ENCODE results near the gene IGFBP7. TPM values are rescaled to one million over a fixed set of nuclear protein-coding genes. Genes with fewer than 3 reads are reported as not detected.

IGFBP7 gene
- total RNA-seq, 2 donors from 2014 or later, result 58.5 to 89.5 TPM

GRCh38 chr4:57131849-57132742, 21.9 kb upstream of the IGFBP7 start:
- no peak for DNase-seq
- TF ChIP-seq, protein P1, sequence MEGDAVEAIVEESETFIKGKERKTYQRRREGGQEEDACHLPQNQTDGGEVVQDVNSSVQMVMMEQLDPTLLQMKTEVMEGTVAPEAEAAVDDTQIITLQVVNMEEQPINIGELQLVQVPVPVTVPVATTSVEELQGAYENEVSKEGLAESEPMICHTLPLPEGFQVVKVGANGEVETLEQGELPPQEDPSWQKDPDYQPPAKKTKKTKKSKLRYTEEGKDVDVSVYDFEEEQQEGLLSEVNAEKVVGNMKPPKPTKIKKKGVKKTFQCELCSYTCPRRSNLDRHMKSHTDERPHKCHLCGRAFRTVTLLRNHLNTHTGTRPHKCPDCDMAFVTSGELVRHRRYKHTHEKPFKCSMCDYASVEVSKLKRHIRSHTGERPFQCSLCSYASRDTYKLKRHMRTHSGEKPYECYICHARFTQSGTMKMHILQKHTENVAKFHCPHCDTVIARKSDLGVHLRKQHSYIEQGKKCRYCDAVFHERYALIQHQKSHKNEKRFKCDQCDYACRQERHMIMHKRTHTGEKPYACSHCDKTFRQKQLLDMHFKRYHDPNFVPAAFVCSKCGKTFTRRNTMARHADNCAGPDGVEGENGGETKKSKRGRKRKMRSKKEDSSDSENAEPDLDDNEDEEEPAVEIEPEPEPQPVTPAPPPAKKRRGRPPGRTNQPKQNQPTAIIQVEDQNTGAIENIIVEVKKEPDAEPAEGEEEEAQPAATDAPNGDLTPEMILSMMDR (IDR thresholded peaks at IDR 0.05), result no peak
- H3K36me3 ChIP-seq, result no peaks in the 10 kb centered on the region
- intact Hi-C loops (cut with DNase I), result no loop called here
- no peak overlapping the region for H3K9ac ChIP-seq (ENCODE audit: low read depth in 2 of 2, low read length in 2 of 2)
- no peaks in the 10 kb centered on the region for H3K4me1 ChIP-seq
- no peaks in the 10 kb centered on the region for H3K27me3 ChIP-seq
- no peaks in the 10 kb centered on the region for H3K9me3 ChIP-seq
- no peak overlapping the region for H3K27ac ChIP-seq
- H3K4me3 ChIP-seq, result no peak overlapping the region

GRCh38 chr4:57129477-57129876, 19.3 kb upstream of the IGFBP7 start:
- no peak overlapping the region for H3K27ac ChIP-seq
- no peak for DNase-seq
- TF ChIP-seq, protein P1 (IDR thresholded peaks at IDR 0.05), result no peak

DNA sequence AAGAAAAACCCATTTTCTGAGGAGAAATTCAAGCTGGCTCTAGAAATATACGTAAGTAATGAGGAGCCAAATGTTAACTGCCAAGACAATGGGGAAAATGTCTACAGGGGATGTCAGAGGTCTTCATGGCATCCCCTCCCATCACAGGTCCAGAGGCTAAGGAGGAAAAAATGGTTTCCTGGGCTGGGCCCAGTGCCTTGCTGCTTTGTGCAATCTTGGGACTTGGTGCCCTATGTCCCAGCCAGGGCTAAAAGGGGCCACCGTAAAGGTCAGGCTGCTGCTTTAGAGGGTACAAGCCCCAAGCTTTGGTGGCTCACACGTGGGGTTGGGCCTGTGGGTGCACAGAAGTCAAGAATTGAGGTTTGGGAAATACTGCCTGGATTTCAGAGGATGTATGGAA, 17.2 kb upstream of the IGFBP7 start:
- no peaks in the 10 kb centered on the region for H3K9me3 ChIP-seq
- H3K4me1 ChIP-seq, result no peaks in the 10 kb centered on the region
- no peak overlapping the region for H3K27ac ChIP-seq
- intact Hi-C loops (cut with DNase I), result no loop called here
- H3K9ac ChIP-seq (ENCODE audit: low read depth in 2 of 2, low read length in 2 of 2), result no peak overlapping the region
- DNase-seq, result no peak
- no peaks in the 10 kb centered on the region for H3K36me3 ChIP-seq
- H3K4me3 ChIP-seq, result no peak overlapping the region
- TF ChIP-seq, protein P1 (IDR thresholded peaks at IDR 0.05), result no peak
- no peaks in the 10 kb centered on the region for H3K27me3 ChIP-seq

More at GRCh38 chr4:57129477-57129876, 19.3 kb upstream of the IGFBP7 start:
- no peaks in the 10 kb centered on the region for H3K27me3 ChIP-seq
- intact Hi-C loops (cut with DNase I), result no loop called here
- H3K9ac ChIP-seq (ENCODE audit: low read depth in 2 of 2, low read length in 2 of 2), result no peak overlapping the region
- no peak overlapping the region for H3K4me3 ChIP-seq
- H3K4me1 ChIP-seq, result no peaks in the 10 kb centered on the region
- no peaks in the 10 kb centered on the region for H3K9me3 ChIP-seq
- H3K36me3 ChIP-seq, result no peaks in the 10 kb centered on the region

- DNase-seq, result no peak
Observed at GRCh38 chr4:57125996-57126395, 15.8 kb upstream of the IGFBP7 start.

DNA sequence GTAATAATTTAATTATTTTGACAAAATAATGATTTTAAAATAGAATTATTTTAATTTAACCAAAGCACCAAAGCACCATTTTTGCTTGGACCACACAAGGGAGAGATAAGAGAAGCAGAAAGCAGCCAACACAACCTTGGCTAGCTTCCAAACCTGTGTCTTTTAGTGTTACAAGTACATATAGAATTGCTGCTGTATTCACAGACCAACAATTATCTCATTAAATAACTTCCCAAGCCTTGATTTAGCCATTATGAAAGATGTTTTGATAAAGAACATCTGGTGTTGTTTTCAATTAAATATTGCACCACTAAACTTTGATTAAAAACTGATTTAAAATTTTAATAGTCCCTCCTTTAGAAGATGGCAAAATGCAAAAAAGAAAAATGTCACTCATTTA, 14.0 kb upstream of the IGFBP7 start:
- Histone ChIP-seq H3K27me3 (no peaks in the 10 kb centered on the region), H3K36me3 (no peaks in the 10 kb centered on the region), H3K9me3 (no peaks in the 10 kb centered on the region), H3K4me3 (no peak overlapping the region), H3K4me1 (no peaks in the 10 kb centered on the region), H3K9ac (ENCODE audit: low read depth in 2 of 2, low read length in 2 of 2) (no peak overlapping the region), H3K27ac (no peak overlapping the region)
- TF ChIP-seq, protein P1 (IDR thresholded peaks at IDR 0.05), result no peak
- DNase-seq, result no peak
- intact Hi-C loops (cut with DNase I), result no loop called here

More at GRCh38 chr4:57125996-57126395, 15.8 kb upstream of the IGFBP7 start:
- Histone ChIP-seq H3K4me1 (no peaks in the 10 kb centered on the region), H3K9ac (ENCODE audit: low read depth in 2 of 2, low read length in 2 of 2) (no peak overlapping the region), H3K27ac (no peak overlapping the region), H3K27me3 (no peaks in the 10 kb centered on the region), H3K4me3 (no peak overlapping the region), H3K9me3 (no peaks in the 10 kb centered on the region), H3K36me3 (no peaks in the 10 kb centered on the region)
- TF ChIP-seq, protein P1 (IDR thresholded peaks at IDR 0.05), result no peak
- intact Hi-C loops (cut with DNase I), result no loop called here
